Diencephalon (tissue), 1 donor: ENCODE measurements around the gene WNT8B. TPM values are rescaled to one million over a fixed set of nuclear protein-coding genes. Genes with fewer than 3 reads are reported as not detected.

Source experiments
- total RNA-seq: library from RNA; depleted of rRNA; stranded (reverse); fragments of >200 nt; gene quantifications from one replicate; pipeline ENCODE4 v1.2.3, GENCODE V29; 2014

Gene WNT8B, protein sequence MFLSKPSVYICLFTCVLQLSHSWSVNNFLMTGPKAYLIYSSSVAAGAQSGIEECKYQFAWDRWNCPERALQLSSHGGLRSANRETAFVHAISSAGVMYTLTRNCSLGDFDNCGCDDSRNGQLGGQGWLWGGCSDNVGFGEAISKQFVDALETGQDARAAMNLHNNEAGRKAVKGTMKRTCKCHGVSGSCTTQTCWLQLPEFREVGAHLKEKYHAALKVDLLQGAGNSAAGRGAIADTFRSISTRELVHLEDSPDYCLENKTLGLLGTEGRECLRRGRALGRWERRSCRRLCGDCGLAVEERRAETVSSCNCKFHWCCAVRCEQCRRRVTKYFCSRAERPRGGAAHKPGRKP
- 0.69 TPM for total RNA-seq

DNA sequence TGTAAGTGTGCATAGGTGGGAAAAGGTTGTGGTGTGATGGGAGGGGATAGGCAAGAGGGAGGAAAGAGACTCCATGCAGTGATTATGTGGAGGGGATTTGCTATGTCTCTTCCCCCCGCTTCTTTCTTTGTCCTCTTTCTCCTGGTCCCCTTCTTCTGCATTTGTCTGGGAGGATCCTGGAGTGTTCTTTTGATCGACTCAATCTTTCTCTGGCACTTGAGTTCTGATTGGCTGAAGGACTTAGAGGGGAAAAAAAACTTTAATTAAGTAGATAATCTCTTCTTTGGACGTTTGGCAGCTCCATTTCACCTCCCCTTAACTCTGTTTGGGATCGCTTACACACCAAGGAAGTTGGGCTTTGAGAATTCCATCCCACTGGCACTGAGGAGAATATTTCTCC, at the start of gene WNT8B:
Gene WNT8B, plus strand, starts transcription at position 301 of the 400 bp plus-strand sequence. CDS start 160 bp downstream, outside the sequence.

DNA sequence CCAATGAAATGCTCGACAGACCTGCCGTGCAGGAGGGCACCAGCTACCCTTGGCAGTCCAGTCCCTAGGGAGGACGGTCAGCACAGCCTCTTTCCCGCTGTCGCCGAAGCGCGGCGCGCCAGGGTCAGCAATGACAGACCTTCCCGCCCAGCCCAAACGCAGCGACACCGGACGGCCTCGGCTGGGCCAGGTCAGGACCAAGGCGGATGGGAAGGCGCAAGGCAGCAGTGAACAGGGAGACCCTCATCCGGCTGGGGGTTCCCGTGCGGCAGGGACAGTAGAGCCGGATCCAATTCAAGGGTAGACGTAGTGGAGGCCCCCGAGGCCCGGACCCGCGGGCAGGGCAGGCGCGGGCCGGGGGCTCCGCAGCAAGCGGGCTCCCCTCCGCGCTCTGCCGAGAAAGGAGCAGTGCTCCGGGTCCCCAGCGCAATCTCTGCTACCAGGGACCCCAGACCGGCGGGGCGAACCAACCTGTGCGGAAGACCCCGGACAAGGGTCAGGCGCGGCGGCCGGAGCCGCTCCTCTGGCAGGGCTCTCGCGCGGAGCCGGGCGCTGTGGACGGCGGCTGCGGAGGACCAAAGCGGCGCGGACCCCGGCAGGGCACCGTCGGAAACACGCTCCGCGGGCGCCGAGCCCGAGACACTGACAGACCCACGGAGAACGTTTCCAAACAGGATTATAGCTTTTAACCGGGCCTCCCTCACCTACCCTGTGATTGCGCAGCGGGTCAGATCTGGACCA, 56.7 kb downstream of the WNT8B start, which contains the start of gene SEC31B:
Gene SEC31B, minus strand, starts transcription at position 551 of the 741 bp plus-strand sequence. CDS start 2,909 bp downstream, outside the sequence.

DNA sequence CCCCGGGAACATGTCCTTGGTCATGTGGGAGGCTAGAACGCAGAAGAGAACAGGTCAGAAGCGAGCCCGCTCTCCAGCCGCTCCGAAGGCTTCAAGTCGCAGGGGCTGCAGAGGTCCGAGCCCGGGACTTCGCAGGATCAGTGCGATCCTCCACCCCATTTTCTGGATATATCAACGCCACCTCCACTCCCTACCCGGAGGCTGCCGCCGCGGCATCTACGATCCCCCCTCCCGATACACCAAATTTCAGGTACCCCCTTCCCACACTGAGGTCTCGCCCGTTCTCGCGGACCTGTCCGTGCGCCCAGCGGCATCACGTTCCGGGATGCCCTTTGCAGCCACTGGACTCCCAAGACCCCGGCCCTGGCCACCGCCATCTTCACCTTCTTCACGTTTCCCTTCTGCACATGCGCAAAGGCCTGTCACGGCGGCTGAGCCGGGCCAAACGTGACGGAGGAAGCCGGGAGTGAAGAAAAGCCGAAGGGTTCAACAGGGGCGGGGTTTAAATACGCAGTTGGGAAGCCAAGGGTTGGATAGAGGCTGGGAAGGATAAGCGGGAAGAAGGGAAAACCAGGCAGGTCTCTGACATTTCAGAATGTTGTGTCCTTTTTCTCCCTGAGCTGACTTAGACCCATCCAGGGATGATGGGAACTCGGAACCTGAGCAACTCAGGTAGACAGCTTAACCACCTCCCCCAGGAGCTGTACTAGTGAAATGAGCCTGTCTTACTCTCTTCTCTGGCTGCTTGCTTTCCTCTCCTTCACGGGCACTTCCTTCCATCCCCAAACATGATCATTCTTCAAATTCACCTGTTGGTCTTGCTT, 66.9 kb downstream of the WNT8B start, which contains the start of gene NDUFB8:
Gene NDUFB8, minus strand, starts transcription at position 397 of the 824 bp plus-strand sequence. Its CDS starts 20 bp downstream, at position 377.

Other genes with a start within 250 kb of the WNT8B start
- gene CHUK, start 233.4 kb upstream of the WNT8B start, total RNA-seq: 22.6 TPM
- 27.2 TPM for gene CWF19L1, start 195.4 kb upstream of the WNT8B start, total RNA-seq
- gene BLOC1S2, start 176.3 kb upstream of the WNT8B start, total RNA-seq: 75.4 TPM
- gene PKD2L1, start 132.8 kb upstream of the WNT8B start, total RNA-seq: 0.46 TPM
- gene SCD, start 115.8 kb upstream of the WNT8B start, total RNA-seq: 229 TPM
- 5.3 TPM for gene SEC31B, start 56.9 kb downstream of the WNT8B start, total RNA-seq
- 155 TPM for gene NDUFB8, start 66.9 kb downstream of the WNT8B start, total RNA-seq
- gene HIF1AN, start 72.9 kb downstream of the WNT8B start, total RNA-seq: 20.5 TPM